Activated T-cell treated with anti-CD3 and anti-CD28 coated beads, Interleukin-2, amount 50 U/mL, for 24 hours (primary cell): Measurements from ENCODE around the gene KLF9.
"Not testable (repeated sequence)": the region's sequence is repeated elsewhere in the genome, so short reads cannot be mapped to it uniquely, and the experiment has no call there.

Source experiments
- DNase-seq: peaks from one replicate; pipeline ENCODE4 v3.0.0-alpha.2; 2020
- H3K27ac Mint-ChIP-seq: 2 replicates; pipeline ENCODE4 v1.8.0; 2020; ENCODE audit warnings: mild to moderate bottlenecking, mixed read lengths
- H3K27me3 Mint-ChIP-seq: 2 replicates; pipeline ENCODE4 v1.8.0; 2020; ENCODE audit warnings: mixed read lengths
- H3K36me3 Mint-ChIP-seq: 2 replicates; pipeline ENCODE4 v1.8.0; 2020; ENCODE audit warnings: low read depth, mixed read lengths
- H3K4me1 Mint-ChIP-seq: 2 replicates; pipeline ENCODE4 v1.8.0; 2020; ENCODE audit warnings: low read depth, mixed read lengths
- H3K4me3 Mint-ChIP-seq: 2 replicates; pipeline ENCODE4 v1.8.0; 2020; ENCODE audit warnings: mild to moderate bottlenecking, moderate library complexity, mixed read lengths
- H3K9me3 Mint-ChIP-seq: 2 replicates; pipeline ENCODE4 v1.8.0; 2020; ENCODE audit warnings: mixed read lengths

KLF9 gene

GRCh38 chr9:70403166-70403565 is 11.3 kb downstream of the KLF9 start:
- Mint-ChIP-seq H3K4me3 (no peak overlapping the region), H3K9me3 (no peaks in the 10 kb centered on the region), H3K27ac (peak overlapping the region; percentile 85), H3K36me3 (peaks cover 8% of the 10 kb centered on the region), H3K27me3 (no peaks in the 10 kb centered on the region), H3K4me1 (peaks cover 90% of the 10 kb centered on the region)
- DNase-seq, result no peak

GRCh38 chr9:70402213-70402612 is 12.2 kb downstream of the KLF9 start:
- H3K27me3 Mint-ChIP-seq, result no peaks in the 10 kb centered on the region
- H3K4me3 Mint-ChIP-seq, result no peak overlapping the region
- H3K4me1 Mint-ChIP-seq, result peaks cover 90% of the 10 kb centered on the region
- H3K27ac Mint-ChIP-seq, result peak overlapping the region; percentile 66
- peaks cover 5% of the 10 kb centered on the region for H3K36me3 Mint-ChIP-seq
- no peak for DNase-seq
- H3K9me3 Mint-ChIP-seq, result no peaks in the 10 kb centered on the region

DNA sequence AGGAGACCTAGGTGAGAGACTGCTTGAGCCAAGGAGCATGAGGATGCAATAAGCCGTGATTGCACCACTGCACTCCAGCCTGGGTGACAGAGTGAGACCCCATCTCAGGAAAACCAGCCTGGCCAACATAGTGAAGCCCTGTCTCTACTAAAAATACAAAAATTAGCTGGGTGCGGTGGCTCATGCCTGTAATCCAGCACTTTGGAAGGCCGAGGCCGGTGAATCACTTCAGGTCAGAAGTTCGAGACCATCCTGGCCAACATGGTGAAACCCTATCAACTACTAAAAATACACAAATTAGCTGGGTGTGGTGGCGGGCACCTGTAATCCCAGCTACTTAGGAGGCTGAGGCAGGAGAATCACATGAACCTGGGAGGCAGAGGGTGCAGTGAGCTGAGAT is 13.2 kb downstream of the KLF9 start:
- H3K4me1 Mint-ChIP-seq, result peaks cover 86% of the 10 kb centered on the region
- not testable (repeated sequence) for DNase-seq, H3K4me3 Mint-ChIP-seq, H3K27me3 Mint-ChIP-seq, H3K9me3 Mint-ChIP-seq, H3K36me3 Mint-ChIP-seq
- H3K27ac Mint-ChIP-seq, result peak overlapping the region; percentile 47

DNA sequence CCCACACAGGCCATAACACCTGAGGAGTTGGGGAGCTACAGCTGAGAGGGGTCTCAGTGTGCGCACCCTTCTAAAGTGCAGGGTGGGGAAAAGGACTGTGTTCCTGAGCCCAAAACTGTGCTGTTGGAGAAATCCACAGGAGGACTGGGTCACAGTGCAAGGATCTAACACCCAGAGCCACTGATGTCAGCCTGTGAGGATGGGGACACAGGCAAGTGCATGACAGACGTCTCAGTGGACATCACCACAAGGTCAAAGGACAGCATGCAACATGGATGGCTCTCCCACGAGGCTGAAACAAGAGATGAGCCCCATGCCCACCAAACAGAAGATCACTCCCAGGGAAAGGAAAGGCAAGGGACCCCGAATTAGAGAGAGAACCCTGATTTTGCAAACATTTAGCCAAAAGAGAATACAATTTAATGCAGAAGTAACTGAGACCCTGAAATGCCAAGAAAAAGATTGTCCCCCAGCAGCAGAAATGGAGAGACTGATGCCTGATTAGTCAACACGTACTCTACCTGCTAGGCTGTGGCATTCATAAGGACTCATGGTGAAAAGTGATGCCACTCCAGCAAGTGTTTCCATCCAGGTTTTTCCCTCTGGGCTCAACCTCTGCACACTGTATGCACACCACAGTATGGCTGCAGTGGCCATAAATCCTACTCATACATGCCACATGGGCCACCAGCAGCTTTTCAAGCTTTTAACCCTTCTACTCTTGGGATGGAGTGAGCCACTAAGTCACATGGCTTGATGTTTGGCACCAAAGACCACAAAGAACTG is 14.2 kb downstream of the KLF9 start:
- H3K9me3 Mint-ChIP-seq, result no peaks in the 10 kb centered on the region
- no peak overlapping the region for H3K4me3 Mint-ChIP-seq
- H3K27ac Mint-ChIP-seq, result peak overlapping the region; percentile 79
- no peak for DNase-seq
- H3K4me1 Mint-ChIP-seq, result peaks cover 81% of the 10 kb centered on the region
- H3K27me3 Mint-ChIP-seq, result no peaks in the 10 kb centered on the region
- H3K36me3 Mint-ChIP-seq, result peaks cover under 1% of the 10 kb centered on the region

DNA sequence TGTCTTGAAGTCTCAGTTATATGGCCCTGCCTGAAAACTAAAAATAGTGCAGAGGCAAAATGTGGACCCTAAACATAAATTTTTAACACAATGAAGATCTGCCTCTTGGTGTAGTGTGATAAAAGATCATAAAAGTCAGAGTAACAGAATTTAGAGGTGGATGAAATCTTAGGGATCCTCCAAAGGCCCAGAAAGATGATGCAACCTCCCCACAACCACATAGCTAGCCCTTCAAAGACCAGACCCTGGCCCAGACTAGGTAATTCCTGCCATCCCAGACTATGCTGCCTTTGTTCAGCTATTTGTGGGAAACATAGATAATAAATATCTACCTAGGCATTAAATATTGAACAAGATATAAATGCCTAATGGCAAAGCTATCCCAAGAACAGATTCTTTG is 15.3 kb downstream of the KLF9 start:
- Mint-ChIP-seq H3K4me3 (no peak overlapping the region), H3K36me3 (no peaks in the 10 kb centered on the region), H3K9me3 (no peaks in the 10 kb centered on the region), H3K4me1 (peaks cover 83% of the 10 kb centered on the region), H3K27ac (peak overlapping the region; percentile 79), H3K27me3 (no peaks in the 10 kb centered on the region)
- DNase-seq, result no peak

GRCh38 chr9:70398145-70398556 is 16.3 kb downstream of the KLF9 start:
- peak overlapping the region; percentile 79 for H3K27ac Mint-ChIP-seq
- DNase-seq, result no peak
- no peaks in the 10 kb centered on the region for H3K36me3 Mint-ChIP-seq
- peaks cover 81% of the 10 kb centered on the region for H3K4me1 Mint-ChIP-seq
- H3K9me3 Mint-ChIP-seq, result no peaks in the 10 kb centered on the region
- peak overlapping the region; percentile 32 for H3K4me3 Mint-ChIP-seq
- no peaks in the 10 kb centered on the region for H3K27me3 Mint-ChIP-seq

DNA sequence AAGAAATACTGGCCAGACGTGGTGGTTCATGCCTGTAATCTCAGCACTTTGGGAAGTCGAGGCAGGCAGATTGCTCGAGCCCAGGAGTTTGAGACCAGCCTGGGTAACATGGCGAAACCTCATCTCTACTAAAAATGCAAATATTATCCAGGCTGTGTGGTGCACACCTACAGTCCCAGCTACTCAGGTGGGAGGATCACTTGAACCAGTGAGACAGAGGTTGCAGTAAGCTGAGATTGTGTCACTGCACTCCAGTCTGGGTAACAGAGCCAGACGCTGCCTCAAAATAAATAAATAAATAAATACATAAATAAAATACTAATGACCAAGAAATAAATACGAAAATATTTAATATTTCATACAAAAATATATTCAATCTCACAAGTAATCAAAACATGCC is 18.8 kb downstream of the KLF9 start:
- Mint-ChIP-seq H3K27me3 (no peaks in the 10 kb centered on the region), H3K27ac (no peak overlapping the region), H3K4me1 (peaks cover 87% of the 10 kb centered on the region), H3K4me3 (no peak overlapping the region), H3K36me3 (no peaks in the 10 kb centered on the region), H3K9me3 (no peaks in the 10 kb centered on the region)
- DNase-seq, result no peak

- no peak overlapping the region for H3K4me3 Mint-ChIP-seq
- no peaks in the 10 kb centered on the region for H3K9me3 Mint-ChIP-seq
- no peak for DNase-seq
- H3K27ac Mint-ChIP-seq, result peak overlapping the region; percentile 69
- peaks cover 84% of the 10 kb centered on the region for H3K4me1 Mint-ChIP-seq
- H3K27me3 Mint-ChIP-seq, result no peaks in the 10 kb centered on the region
- H3K36me3 Mint-ChIP-seq, result peaks cover 15% of the 10 kb centered on the region
These were observed 21.6 kb downstream of the KLF9 start for GRCh38 chr9:70392850-70393249.

- no peaks in the 10 kb centered on the region for H3K9me3 Mint-ChIP-seq
- peaks cover 20% of the 10 kb centered on the region for H3K36me3 Mint-ChIP-seq
- no peak for DNase-seq
- H3K27ac Mint-ChIP-seq, result peak overlapping the region; percentile 69
- H3K4me3 Mint-ChIP-seq, result no peak overlapping the region
- H3K4me1 Mint-ChIP-seq, result peaks cover 83% of the 10 kb centered on the region
- H3K27me3 Mint-ChIP-seq, result no peaks in the 10 kb centered on the region
These were observed 22.3 kb downstream of the KLF9 start for GRCh38 chr9:70392189-70392588.

DNA sequence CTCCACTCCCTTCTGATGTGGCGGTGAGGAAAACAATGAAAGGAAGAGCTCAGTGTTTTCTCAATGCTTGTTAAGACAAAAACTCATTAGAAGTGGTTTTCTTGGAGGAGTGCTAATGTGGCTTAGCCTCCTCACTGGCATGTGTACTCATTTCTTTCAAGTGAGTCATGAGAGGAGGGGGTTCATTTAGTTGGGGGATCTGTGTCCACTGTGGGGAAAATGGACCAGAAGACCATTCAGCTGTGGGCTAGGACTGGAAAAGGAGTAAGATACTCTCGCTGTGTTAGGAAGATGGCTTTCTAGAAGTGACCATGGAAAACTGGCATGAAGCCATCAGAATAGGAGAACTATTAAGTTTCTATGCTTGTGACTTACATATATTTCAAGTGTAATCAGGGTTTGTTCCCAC is 23.5 kb downstream of the KLF9 start:
- peak overlapping the region; percentile 23 for H3K4me3 Mint-ChIP-seq
- H3K9me3 Mint-ChIP-seq, result no peaks in the 10 kb centered on the region
- H3K27ac Mint-ChIP-seq, result peak overlapping the region; percentile 88
- peaks cover 86% of the 10 kb centered on the region for H3K4me1 Mint-ChIP-seq
- no peaks in the 10 kb centered on the region for H3K27me3 Mint-ChIP-seq
- DNase-seq, result no peak
- peaks cover 33% of the 10 kb centered on the region for H3K36me3 Mint-ChIP-seq

DNA sequence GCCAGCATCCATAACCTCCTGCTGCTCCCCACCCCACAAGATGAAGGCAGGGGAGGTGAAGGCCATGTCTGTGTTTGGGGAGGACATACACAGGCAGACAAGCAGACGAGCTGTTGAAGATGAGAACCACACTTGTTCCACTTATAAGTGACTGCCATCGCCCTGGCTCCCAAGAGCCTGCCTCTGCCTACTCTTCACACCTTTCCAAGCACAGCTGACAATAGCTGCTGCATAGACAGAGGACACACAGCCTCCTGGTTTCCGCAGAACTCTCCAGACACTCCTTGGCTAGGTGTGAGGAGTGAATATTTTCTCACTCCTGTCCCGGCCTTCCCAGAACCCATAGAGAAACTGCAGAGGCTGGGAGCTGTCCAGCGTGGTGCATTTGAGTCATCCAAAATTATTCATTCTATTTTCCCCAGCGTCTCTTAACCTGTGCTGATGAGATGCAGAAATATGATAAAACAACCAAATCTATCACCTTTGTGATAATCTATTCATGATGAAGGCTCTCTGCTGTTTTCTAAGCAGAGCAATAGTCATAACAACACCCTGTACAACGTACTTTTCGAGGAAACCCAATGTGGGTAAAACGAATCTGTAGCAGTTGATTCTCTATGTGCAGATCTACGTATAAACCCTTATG is 24.7 kb downstream of the KLF9 start:
- Mint-ChIP-seq H3K4me1 (peaks cover 83% of the 10 kb centered on the region), H3K27me3 (no peaks in the 10 kb centered on the region), H3K36me3 (peaks cover 39% of the 10 kb centered on the region), H3K9me3 (no peaks in the 10 kb centered on the region), H3K4me3 (no peak overlapping the region), H3K27ac (peak overlapping the region; percentile 88)
- no peak for DNase-seq

DNA sequence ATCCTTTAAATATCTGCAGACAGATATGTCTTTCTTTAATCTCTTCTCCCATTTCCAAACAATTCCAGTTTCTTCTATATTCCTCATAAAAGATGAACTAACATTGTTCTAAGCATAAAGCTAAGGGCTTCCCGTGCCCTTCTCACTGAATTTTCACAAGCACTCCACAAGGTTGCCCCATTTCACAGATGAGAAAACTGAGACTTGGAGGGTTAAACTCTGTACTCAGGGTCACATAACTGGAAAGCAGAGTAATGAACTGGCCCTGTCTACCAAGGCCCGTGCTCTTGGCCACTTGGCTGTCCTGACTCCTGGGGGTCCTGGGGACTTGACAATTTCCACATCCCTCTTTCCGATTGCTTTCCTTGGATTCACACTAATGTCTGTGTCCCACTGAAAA is 25.3 kb downstream of the KLF9 start:
- H3K27ac Mint-ChIP-seq, result peak overlapping the region; percentile 88
- DNase-seq, result no peak
- peaks cover 45% of the 10 kb centered on the region for H3K36me3 Mint-ChIP-seq
- H3K9me3 Mint-ChIP-seq, result no peaks in the 10 kb centered on the region
- peaks cover 78% of the 10 kb centered on the region for H3K4me1 Mint-ChIP-seq
- H3K27me3 Mint-ChIP-seq, result no peaks in the 10 kb centered on the region
- H3K4me3 Mint-ChIP-seq, result no peak overlapping the region

- no peak for DNase-seq
- peak overlapping the region; percentile 26 for H3K27ac Mint-ChIP-seq
- peaks cover 65% of the 10 kb centered on the region for H3K4me1 Mint-ChIP-seq
- H3K36me3 Mint-ChIP-seq, result peaks cover 53% of the 10 kb centered on the region
- H3K27me3 Mint-ChIP-seq, result no peaks in the 10 kb centered on the region
- no peaks in the 10 kb centered on the region for H3K9me3 Mint-ChIP-seq
- H3K4me3 Mint-ChIP-seq, result no peak overlapping the region
These were observed 26.8 kb downstream of the KLF9 start for GRCh38 chr9:70387663-70388062.

DNA sequence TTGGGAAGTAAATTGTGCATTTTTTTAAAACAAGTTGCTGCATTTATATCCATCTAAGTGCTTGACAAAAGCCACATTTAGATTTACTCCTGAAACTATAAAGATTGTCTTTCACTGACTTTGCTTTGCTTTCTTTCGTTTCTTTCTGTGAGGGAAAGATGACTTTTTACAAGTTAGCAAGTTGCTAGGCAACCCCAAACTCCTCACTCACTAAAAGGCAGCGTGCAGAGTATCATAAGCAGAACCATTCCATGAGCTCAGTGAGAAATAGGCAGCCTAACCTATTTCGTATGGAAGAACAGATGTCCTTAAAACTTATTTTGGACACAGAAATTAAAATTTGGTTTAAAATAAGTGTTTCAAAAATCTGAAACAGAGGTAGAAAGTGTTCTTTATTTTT is 29.0 kb downstream of the KLF9 start:
- Mint-ChIP-seq H3K4me1 (peaks cover 44% of the 10 kb centered on the region), H3K27ac (no peak overlapping the region), H3K36me3 (peaks cover 53% of the 10 kb centered on the region), H3K27me3 (no peaks in the 10 kb centered on the region), H3K4me3 (no peak overlapping the region), H3K9me3 (no peaks in the 10 kb centered on the region)
- DNase-seq, result no peak
